ENCODE measurements around the gene ZBTB7C. TPM values are rescaled to one million over a fixed set of nuclear protein-coding genes. Genes with fewer than 3 reads are reported as not detected.

The ZBTB7C gene
- polyA plus RNA-seq, 2 of the 4 experiments (the other 2 are of a cell fraction): 0.10 to 0.12 TPM

- Histone ChIP-seq H3K4me2 (no peak overlapping the region), H3K27ac (no peak overlapping the region), H3K9me3 (no peaks in the 10 kb centered on the region), H3K4me3 (no peak overlapping the region), H3K4me1 (no peaks in the 10 kb centered on the region)
- 51% methylated on average over 4 of the region's 4 CpGs for whole genome bisulfite sequencing (ENCODE audit: missing lambda C conversion rate)
- DNase-seq (ENCODE audit: low read depth in 1 of 2, low spot score in 1 of 2) (no peak), ATAC-seq (no peak), FAIRE-seq (no peak)
- TF ChIP-seq RCOR1 (IDR thresholded peaks at IDR 0.05; ENCODE audit: low read depth, low read length): no peak
- no peak for TF ChIP-seq REST (IDR thresholded peaks at IDR 0.05)
- TF ChIP-seq CHD2 (IDR thresholded peaks at IDR 0.05; ENCODE audit: low read length, partially characterized antibody): no peak
- TF ChIP-seq EHMT2 (IDR thresholded peaks at IDR 0.05; ENCODE audit: low read depth): no peak
- no peak for TF ChIP-seq BCL3 (IDR thresholded peaks at IDR 0.05)
- TF ChIP-seq CTCF (IDR thresholded peaks at IDR 0.05): no peak
- no peak for TF ChIP-seq RARB (CRISPR knock-in tag; IDR thresholded peaks at IDR 0.05)
- no peak for TF ChIP-seq ZNF302 (CRISPR knock-in tag; IDR thresholded peaks at IDR 0.05)
- no peak for TF ChIP-seq MYC (IDR thresholded peaks at IDR 0.05; ENCODE audit: borderline replicate concordance, low read length)
- POLR2A ChIA-PET: no interaction called here
- CTCF ChIA-PET: no interaction called here
Measured at GRCh38 chr18:48078448-48078847, 330.7 kb downstream of the ZBTB7C start.

GRCh38 chr18:48077291-48077690, 331.9 kb downstream of the ZBTB7C start:
- no peak overlapping the region for H3K4me2 ChIP-seq
- 52% methylated on average over 8 of the region's 8 CpGs for WGBS (ENCODE audit: missing lambda C conversion rate)
- H3K4me1 ChIP-seq: no peaks in the 10 kb centered on the region
- TF ChIP-seq E2F6 (IDR thresholded peaks at IDR 0.05; ENCODE audit: borderline replicate concordance, low read depth) (no peak), ZSCAN20 (CRISPR knock-in tag; IDR thresholded peaks at IDR 0.05) (no peak), CBX2 (IDR thresholded peaks at IDR 0.05; ENCODE audit: borderline replicate concordance, low read depth) (no peak), HMGXB4 (CRISPR knock-in tag; IDR thresholded peaks at IDR 0.05; ENCODE audit: borderline replicate concordance) (no peak), TP53 (CRISPR knock-in tag; IDR thresholded peaks at IDR 0.05) (no peak), ZNF302 (CRISPR knock-in tag; IDR thresholded peaks at IDR 0.05) (no peak), CEBPB (IDR thresholded peaks at IDR 0.05) (no peak)
- FAIRE-seq (no peak), ATAC-seq (no peak), DNase-seq (ENCODE audit: low read depth in 1 of 2, low spot score in 1 of 2) (no peak)
- no peak overlapping the region for H3K27ac ChIP-seq
- ChIA-PET CTCF (no interaction called here), POLR2A (no interaction called here)
- H3K9me3 ChIP-seq: no peaks in the 10 kb centered on the region
- no peak overlapping the region for H3K4me3 ChIP-seq

Data from A549 (cell line).